Measurements from ENCODE around the gene KLHL22.

DNA sequence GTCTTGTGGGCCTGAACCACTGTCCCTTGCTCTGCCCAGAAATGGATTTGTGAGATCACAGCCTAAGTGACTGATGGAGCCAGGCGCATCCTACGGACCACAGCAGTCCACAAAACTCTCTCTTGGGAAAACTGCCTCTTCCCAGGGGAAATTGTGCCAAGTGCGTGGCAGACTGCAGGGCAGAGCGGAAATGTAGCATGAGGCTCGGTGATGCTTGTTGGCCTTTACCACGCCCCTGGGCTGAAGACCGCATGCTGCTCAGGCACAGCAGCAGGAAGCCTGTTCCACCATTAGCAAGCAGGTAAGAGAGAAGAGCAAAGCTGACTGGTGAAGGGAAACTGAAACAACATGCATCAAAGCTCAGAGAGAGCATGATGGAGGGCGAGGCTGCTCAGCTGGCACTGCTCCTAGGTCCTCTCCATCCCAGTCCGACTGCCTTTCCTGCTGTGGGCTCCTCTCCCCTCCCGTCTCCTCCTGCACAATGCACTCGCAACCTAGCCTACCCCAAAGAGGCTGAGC lies 31.4 kb downstream of the KLHL22 start:
- TF ChIP-seq, protein P1, sequence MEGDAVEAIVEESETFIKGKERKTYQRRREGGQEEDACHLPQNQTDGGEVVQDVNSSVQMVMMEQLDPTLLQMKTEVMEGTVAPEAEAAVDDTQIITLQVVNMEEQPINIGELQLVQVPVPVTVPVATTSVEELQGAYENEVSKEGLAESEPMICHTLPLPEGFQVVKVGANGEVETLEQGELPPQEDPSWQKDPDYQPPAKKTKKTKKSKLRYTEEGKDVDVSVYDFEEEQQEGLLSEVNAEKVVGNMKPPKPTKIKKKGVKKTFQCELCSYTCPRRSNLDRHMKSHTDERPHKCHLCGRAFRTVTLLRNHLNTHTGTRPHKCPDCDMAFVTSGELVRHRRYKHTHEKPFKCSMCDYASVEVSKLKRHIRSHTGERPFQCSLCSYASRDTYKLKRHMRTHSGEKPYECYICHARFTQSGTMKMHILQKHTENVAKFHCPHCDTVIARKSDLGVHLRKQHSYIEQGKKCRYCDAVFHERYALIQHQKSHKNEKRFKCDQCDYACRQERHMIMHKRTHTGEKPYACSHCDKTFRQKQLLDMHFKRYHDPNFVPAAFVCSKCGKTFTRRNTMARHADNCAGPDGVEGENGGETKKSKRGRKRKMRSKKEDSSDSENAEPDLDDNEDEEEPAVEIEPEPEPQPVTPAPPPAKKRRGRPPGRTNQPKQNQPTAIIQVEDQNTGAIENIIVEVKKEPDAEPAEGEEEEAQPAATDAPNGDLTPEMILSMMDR (IDR thresholded peaks at IDR 0.05; ENCODE audit: low read length) = no peak
- TF ChIP-seq EZH2 (optimal IDR thresholded peaks at IDR 0.05; ENCODE audit: low read depth, low read length) (no peak), EZH2phosphoT487 (IDR thresholded peaks at IDR 0.05; ENCODE audit: low read length) (no peak)
